ENCODE data around the gene IL16.

The IL16 gene

DNA sequence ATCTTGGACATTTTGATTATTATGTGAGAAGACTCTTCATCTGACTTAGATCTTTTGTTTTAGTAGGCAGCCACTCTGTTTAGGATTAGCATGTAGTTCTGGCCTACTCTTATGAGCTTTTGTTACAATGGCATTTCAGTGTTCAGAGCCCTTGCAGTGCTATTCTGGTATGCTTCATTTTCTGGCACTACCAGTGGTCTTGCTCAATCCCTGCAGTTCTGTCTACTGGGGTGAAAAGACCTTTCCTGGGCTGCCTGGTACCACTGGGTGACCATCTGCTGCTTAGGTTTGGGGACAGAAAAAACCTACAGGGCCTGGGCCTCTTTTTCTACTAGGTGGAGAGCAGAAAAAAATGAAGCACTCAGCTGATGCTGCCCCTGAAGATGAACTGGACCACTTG, 42.5 kb downstream of the IL16 start:
- H3K27me3 ChIP-seq (ENCODE audit: insufficient read depth, low read depth), result no peaks in the 10 kb centered on the region
- H4K20me1 ChIP-seq (ENCODE audit: insufficient read depth), result no peaks in the 10 kb centered on the region
- no peak overlapping the region for H3K9ac ChIP-seq
- H3K4me1 ChIP-seq (ENCODE audit: low read depth, poor library complexity, severe bottlenecking), result no peaks in the 10 kb centered on the region
- no peak overlapping the region for H2AFZ ChIP-seq (ENCODE audit: low read depth)
- H3K4me2 ChIP-seq, result no peak overlapping the region
- H3K36me3 ChIP-seq (ENCODE audit: insufficient read depth), result no peaks in the 10 kb centered on the region
- H3K79me2 ChIP-seq (ENCODE audit: insufficient read depth, low read depth), result no peaks in the 10 kb centered on the region
- TF ChIP-seq, protein P1, sequence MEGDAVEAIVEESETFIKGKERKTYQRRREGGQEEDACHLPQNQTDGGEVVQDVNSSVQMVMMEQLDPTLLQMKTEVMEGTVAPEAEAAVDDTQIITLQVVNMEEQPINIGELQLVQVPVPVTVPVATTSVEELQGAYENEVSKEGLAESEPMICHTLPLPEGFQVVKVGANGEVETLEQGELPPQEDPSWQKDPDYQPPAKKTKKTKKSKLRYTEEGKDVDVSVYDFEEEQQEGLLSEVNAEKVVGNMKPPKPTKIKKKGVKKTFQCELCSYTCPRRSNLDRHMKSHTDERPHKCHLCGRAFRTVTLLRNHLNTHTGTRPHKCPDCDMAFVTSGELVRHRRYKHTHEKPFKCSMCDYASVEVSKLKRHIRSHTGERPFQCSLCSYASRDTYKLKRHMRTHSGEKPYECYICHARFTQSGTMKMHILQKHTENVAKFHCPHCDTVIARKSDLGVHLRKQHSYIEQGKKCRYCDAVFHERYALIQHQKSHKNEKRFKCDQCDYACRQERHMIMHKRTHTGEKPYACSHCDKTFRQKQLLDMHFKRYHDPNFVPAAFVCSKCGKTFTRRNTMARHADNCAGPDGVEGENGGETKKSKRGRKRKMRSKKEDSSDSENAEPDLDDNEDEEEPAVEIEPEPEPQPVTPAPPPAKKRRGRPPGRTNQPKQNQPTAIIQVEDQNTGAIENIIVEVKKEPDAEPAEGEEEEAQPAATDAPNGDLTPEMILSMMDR (conservative IDR thresholded peaks at IDR 0.05; ENCODE audit: low read depth, low read length), result no peak
- H3K27ac ChIP-seq, result no peak overlapping the region
- H3K4me3 ChIP-seq (IDR thresholded peaks at IDR 0.05; ENCODE audit: insufficient read depth, low read depth, low read length), result no peak overlapping the region

DNA sequence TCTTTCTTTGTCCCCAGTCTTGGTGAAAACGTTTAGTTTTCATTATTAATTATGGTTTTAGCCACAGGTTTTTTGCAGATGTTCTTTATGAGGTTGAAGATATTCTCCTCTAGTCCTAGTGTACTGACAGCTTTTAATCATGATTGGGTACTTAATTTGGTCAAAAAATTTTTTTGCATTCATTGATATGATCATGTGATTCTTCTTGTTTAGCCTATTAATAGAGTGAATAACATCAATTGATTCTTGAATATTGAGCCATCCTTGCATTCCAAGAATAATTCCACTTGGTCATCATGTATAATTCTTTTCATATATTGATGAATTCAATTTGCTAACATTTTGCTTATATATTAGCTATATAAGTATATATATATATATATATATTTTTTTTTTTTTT, 46.1 kb downstream of the IL16 start:
- Histone ChIP-seq H3K27me3 (ENCODE audit: insufficient read depth, low read depth) (no peaks in the 10 kb centered on the region), H4K20me1 (ENCODE audit: insufficient read depth) (no peaks in the 10 kb centered on the region), H3K27ac (no peak overlapping the region), H3K9ac (no peak overlapping the region), H3K79me2 (ENCODE audit: insufficient read depth, low read depth) (no peaks in the 10 kb centered on the region), H2AFZ (ENCODE audit: low read depth) (no peak overlapping the region), H3K4me3 (IDR thresholded peaks at IDR 0.05; ENCODE audit: insufficient read depth, low read depth, low read length) (no peak overlapping the region), H3K4me2 (no peak overlapping the region), H3K36me3 (ENCODE audit: insufficient read depth) (no peaks in the 10 kb centered on the region), H3K4me1 (ENCODE audit: low read depth, poor library complexity, severe bottlenecking) (no peaks in the 10 kb centered on the region)
- TF ChIP-seq, protein P1 (conservative IDR thresholded peaks at IDR 0.05; ENCODE audit: low read depth, low read length), result no peak

DNA sequence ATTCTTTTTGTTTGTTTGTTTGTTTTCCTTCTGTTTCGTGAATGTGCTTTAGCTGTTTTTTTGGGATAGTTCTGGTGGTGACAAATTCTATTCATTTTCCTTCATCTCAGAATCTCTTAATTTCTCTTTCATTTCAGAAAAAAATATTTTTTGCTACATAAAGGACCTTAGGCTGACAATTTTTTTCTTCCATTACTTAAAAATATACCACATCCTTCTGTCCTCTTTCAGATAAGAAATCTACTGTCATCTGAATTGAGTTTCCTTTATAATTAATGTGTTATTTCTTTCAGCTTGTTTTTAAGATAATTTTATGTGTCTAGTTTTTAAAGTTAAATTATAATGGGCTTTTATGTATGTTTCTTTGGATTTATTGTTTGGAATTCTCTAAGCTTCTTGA, 47.6 kb downstream of the IL16 start:
- TF ChIP-seq, protein P1 (conservative IDR thresholded peaks at IDR 0.05; ENCODE audit: low read depth, low read length), result no peak
- Histone ChIP-seq H3K27ac (no peak overlapping the region), H3K9ac (no peak overlapping the region), H3K27me3 (ENCODE audit: insufficient read depth, low read depth) (no peaks in the 10 kb centered on the region), H4K20me1 (ENCODE audit: insufficient read depth) (no peaks in the 10 kb centered on the region), H3K4me3 (IDR thresholded peaks at IDR 0.05; ENCODE audit: insufficient read depth, low read depth, low read length) (no peak overlapping the region), H3K4me1 (ENCODE audit: low read depth, poor library complexity, severe bottlenecking) (no peaks in the 10 kb centered on the region), H3K79me2 (ENCODE audit: insufficient read depth, low read depth) (no peaks in the 10 kb centered on the region), H3K36me3 (ENCODE audit: insufficient read depth) (no peaks in the 10 kb centered on the region), H2AFZ (ENCODE audit: low read depth) (no peak overlapping the region), H3K4me2 (no peak overlapping the region)

DNA sequence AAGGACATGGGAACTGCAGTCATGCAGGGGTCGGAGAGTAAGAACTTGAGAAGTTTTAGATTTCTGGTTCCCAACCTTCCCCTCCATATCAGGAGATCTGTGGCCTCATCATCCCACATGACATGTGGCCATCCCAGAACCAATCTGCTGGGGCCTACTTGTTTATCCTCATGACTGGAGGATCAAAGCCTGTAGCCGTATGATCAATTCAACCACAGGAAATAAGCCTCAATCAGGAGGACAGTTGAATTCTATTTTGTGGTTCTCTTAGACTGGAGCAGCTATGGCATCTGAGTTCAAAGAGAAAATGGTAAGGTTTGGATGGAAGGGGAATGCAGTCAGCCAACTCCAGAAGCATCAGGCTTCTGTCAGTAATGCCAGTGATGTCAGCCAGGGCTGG, 57.2 kb downstream of the IL16 start:
- no peak overlapping the region for H3K4me3 ChIP-seq (IDR thresholded peaks at IDR 0.05; ENCODE audit: insufficient read depth, low read depth, low read length)
- no peaks in the 10 kb centered on the region for H4K20me1 ChIP-seq (ENCODE audit: insufficient read depth)
- H3K4me2 ChIP-seq, result no peak overlapping the region
- no peaks in the 10 kb centered on the region for H3K79me2 ChIP-seq (ENCODE audit: insufficient read depth, low read depth)
- H3K36me3 ChIP-seq (ENCODE audit: insufficient read depth), result no peaks in the 10 kb centered on the region
- TF ChIP-seq, protein P1 (conservative IDR thresholded peaks at IDR 0.05; ENCODE audit: low read depth, low read length), result no peak
- no peak overlapping the region for H2AFZ ChIP-seq (ENCODE audit: low read depth)
- no peak overlapping the region for H3K27ac ChIP-seq
- H3K4me1 ChIP-seq (ENCODE audit: low read depth, poor library complexity, severe bottlenecking), result no peaks in the 10 kb centered on the region
- no peaks in the 10 kb centered on the region for H3K27me3 ChIP-seq (ENCODE audit: insufficient read depth, low read depth)
- H3K9ac ChIP-seq, result no peak overlapping the region
